ENCODE results near the gene CEP164.

CEP164 gene

DNA sequence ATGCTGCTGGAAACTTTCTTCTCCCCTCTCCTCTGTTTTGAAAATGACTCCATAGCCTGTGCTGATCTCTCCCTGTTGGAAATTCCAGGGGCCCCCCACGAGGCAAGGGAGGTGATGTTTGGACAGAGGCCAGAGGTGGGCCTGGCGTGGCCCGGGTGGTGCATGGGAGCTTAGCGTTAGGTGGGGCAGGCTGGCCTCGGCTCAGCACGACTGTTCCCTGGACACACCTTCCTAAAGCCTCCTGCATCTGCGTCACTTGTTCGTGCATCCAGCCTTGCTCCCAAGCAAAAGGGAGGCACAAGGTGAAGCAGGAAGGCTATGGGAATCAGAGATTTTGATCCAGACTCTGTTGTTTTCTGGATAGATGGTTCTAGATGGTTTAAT, 135.2 kb downstream of the CEP164 start:
- DNase-seq (ENCODE audit: low read depth): no peak

All from iris pigment epithelial cell (primary cell).